PC-9 (cell line): ENCODE measurements around the gene PCDH9. TPM values are rescaled to one million over a fixed set of nuclear protein-coding genes. Genes with fewer than 3 reads are reported as not detected.
A peak's percentile ranks its signal among the peaks of the same experiment; 100 is the strongest.

Experiments used
- BruUV-seq: library from RNA; stranded (reverse); fragments of 400-500 nt; replicated peaks from 2 replicates; lab custom pipeline; 2021; lab: Mats Ljungman, UMichigan
- CTCF ChIA-PET: fragments of 300-600 bp; sonication (Branson Sonifier 250); formaldehyde crosslinking; loops from one replicate; lab custom pipeline; 2022; ENCODE audit warnings: antibody characterized with exemption; lab: Charles Lee
- POLR2A ChIA-PET: fragments of 300-600 bp; sonication (Branson Sonifier 250); formaldehyde crosslinking; loops from one replicate; lab custom pipeline; 2022; ENCODE audit warnings: antibody characterized with exemption; ENCODE audit not compliant: unreplicated experiment; lab: Charles Lee
- DNase-seq, 2 experiments: peaks; one replicate each; pipeline versions ENCODE4 v3.0.0 to v3.0.0-alpha.2; 2015 to 2022; ENCODE audit warnings: mixed read lengths in 1 of 2
- H2AFZ ChIP-seq: fragments of 200-600 bp; sonication (generic); 2 replicates; pipeline ENCODE4 v1.8.1; 2017; ENCODE audit warnings: antibody characterized with exemption
- H3F3A ChIP-seq: fragments of 200-600 bp; sonication (generic); 2 replicates; pipeline ENCODE4 v1.8.1; 2017; ENCODE audit warnings: antibody characterized with exemption, mild to moderate bottlenecking, low read depth; ENCODE audit not compliant: insufficient read depth
- H3K27ac ChIP-seq: fragments of 200-600 bp; sonication (generic); 2 replicates; pipeline ENCODE4 v1.6.1; 2016; ENCODE audit warnings: mixed run types
- H3K27me3 ChIP-seq: fragments of 200-600 bp; sonication (generic); 2 replicates; pipeline ENCODE4 v1.6.1; 2016; ENCODE audit warnings: low read depth, mixed run types; ENCODE audit not compliant: insufficient read depth
- H3K36me3 ChIP-seq: fragments of 200-600 bp; sonication (generic); 2 replicates; pipeline ENCODE4 v1.6.1; 2016; ENCODE audit warnings: low read depth, mixed run types
- H3K4me1 ChIP-seq: fragments of 200-600 bp; sonication (generic); replicated peaks from 2 replicates; pipeline ENCODE4 v1.6.1; 2016; ENCODE audit warnings: mixed run types; ENCODE audit not compliant: insufficient read depth
- H3K4me2 ChIP-seq: fragments of 200-600 bp; sonication (generic); 2 replicates; pipeline ENCODE4 v1.6.1; 2017; ENCODE audit warnings: mixed run types
- H3K4me3 ChIP-seq: fragments of 200-600 bp; sonication (generic); 2 replicates; pipeline ENCODE4 v1.6.1; 2016; ENCODE audit warnings: mixed run types
- H3K79me2 ChIP-seq: fragments of 200-600 bp; sonication (generic); 2 replicates; pipeline ENCODE4 v1.6.1; 2017; ENCODE audit warnings: low read depth, mixed run types
- H3K9me2 ChIP-seq: fragments of 200-600 bp; sonication (generic); 2 replicates; pipeline ENCODE4 v1.8.1; 2017; ENCODE audit warnings: mild to moderate bottlenecking; ENCODE audit not compliant: insufficient read depth
- H3K9me3 ChIP-seq: fragments of 200-600 bp; sonication (generic); 2 replicates; pipeline ENCODE4 v1.8.1; 2016; ENCODE audit warnings: low read depth; ENCODE audit not compliant: insufficient read depth
- H4K20me1 ChIP-seq: fragments of 200-600 bp; sonication (generic); 2 replicates; pipeline ENCODE4 v1.8.1; 2017; ENCODE audit not compliant: insufficient read depth
- CTCF ChIP-seq: fragments of 200-600 bp; sonication (generic); conservative IDR thresholded peaks from 2 replicates; pipeline ENCODE4 v1.6.1; 2017; ENCODE audit warnings: mixed run types, antibody characterized with exemption, mild to moderate bottlenecking, moderate library complexity
- EZH2 ChIP-seq: fragments of 200-600 bp; sonication (generic); IDR thresholded peaks from 2 replicates; pipeline ENCODE4 v1.8.0; 2017; ENCODE audit warnings: antibody characterized with exemption, low read depth
- intact Hi-C: fragments of 100-400 bp; cut with micrococcal nuclease; formaldehyde crosslinking; loops from one replicate; pipeline ENCODE4 v1.10.0; 2022; ENCODE audit not compliant: unreplicated experiment
- total RNA-seq: library from RNA; stranded (reverse); gene quantifications from 2 replicates; pipeline ENCODE4 v1.2.3, GENCODE V29; 2021

Gene PCDH9
- total RNA-seq, 1 experiment from 2014 or later = 0.37 TPM

GRCh38 chr13:66489586-66489985 lies 740.5 kb downstream of the PCDH9 start:
- CTCF ChIA-PET = no interaction called here
- H2AFZ ChIP-seq = 0 out of 2 replicates have a peak overlapping the region, but pooled peaks have one; percentile 25

GRCh38 chr13:66489172-66489571 lies 741.0 kb downstream of the PCDH9 start:
- H3K27me3 ChIP-seq = no peaks in the 10 kb centered on the region
- TF ChIP-seq CTCF (no peak), EZH2 (no peak)
- ChIA-PET CTCF (no interaction called here), POLR2A (no interaction called here)
- H3F3A ChIP-seq = no peaks in the 10 kb centered on the region
- no peak overlapping the region for H3K4me2 ChIP-seq
- no peaks in the 10 kb centered on the region for H3K9me2 ChIP-seq
- H3K4me3 ChIP-seq = no peak overlapping the region
- BruUV-seq = no TSS peak
- no peak overlapping the region for H2AFZ ChIP-seq
- intact Hi-C loops = no loop called here
- no peaks in the 10 kb centered on the region for H3K4me1 ChIP-seq
- no peak for DNase-seq
- no peaks in the 10 kb centered on the region for H3K9me3 ChIP-seq
- no peaks in the 10 kb centered on the region for H3K79me2 ChIP-seq
- H4K20me1 ChIP-seq = no peaks in the 10 kb centered on the region
- H3K36me3 ChIP-seq = no peaks in the 10 kb centered on the region
- H3K27ac ChIP-seq = no peak overlapping the region

More at GRCh38 chr13:66489586-66489985, 740.5 kb downstream of the PCDH9 start:
- H3K36me3 ChIP-seq = no peaks in the 10 kb centered on the region
- H3K79me2 ChIP-seq = no peaks in the 10 kb centered on the region
- BruUV-seq = no TSS peak
- DNase-seq = no peak
- TF ChIP-seq EZH2 = no peak
- no peak for TF ChIP-seq CTCF
- H3F3A ChIP-seq = no peaks in the 10 kb centered on the region
- H3K9me2 ChIP-seq = no peaks in the 10 kb centered on the region
- no peak overlapping the region for H3K4me3 ChIP-seq
- no peak overlapping the region for H3K27ac ChIP-seq
- H3K9me3 ChIP-seq = no peaks in the 10 kb centered on the region
- POLR2A ChIA-PET = no interaction called here
- H3K27me3 ChIP-seq = no peaks in the 10 kb centered on the region
- H3K4me1 ChIP-seq = no peaks in the 10 kb centered on the region
- H4K20me1 ChIP-seq = no peaks in the 10 kb centered on the region
- intact Hi-C loops = no loop called here
- H3K4me2 ChIP-seq = no peak overlapping the region

- Histone ChIP-seq H2AFZ (no peak overlapping the region), H3K36me3 (no peaks in the 10 kb centered on the region), H3K9me2 (no peaks in the 10 kb centered on the region), H3K4me3 (no peak overlapping the region), H4K20me1 (no peaks in the 10 kb centered on the region), H3K4me1 (no peaks in the 10 kb centered on the region), H3F3A (no peaks in the 10 kb centered on the region), H3K9me3 (no peaks in the 10 kb centered on the region), H3K27me3 (no peaks in the 10 kb centered on the region), H3K27ac (no peak overlapping the region), H3K79me2 (no peaks in the 10 kb centered on the region), H3K4me2 (no peak overlapping the region)
- no peak for TF ChIP-seq EZH2
- BruUV-seq = no TSS peak
- ChIA-PET POLR2A (no interaction called here), CTCF (no interaction called here)
- no peak for DNase-seq
- intact Hi-C loops = no loop called here
Measured at GRCh38 chr13:66483712-66484111, 746.4 kb downstream of the PCDH9 start.

- H3K27ac ChIP-seq = no peak overlapping the region
- no peak overlapping the region for H2AFZ ChIP-seq
- BruUV-seq = no TSS peak
- no peaks in the 10 kb centered on the region for H3K27me3 ChIP-seq
- no peaks in the 10 kb centered on the region for H3K9me2 ChIP-seq
- ChIA-PET CTCF (no interaction called here), POLR2A (no interaction called here)
- H3K4me3 ChIP-seq = no peak overlapping the region
- no peaks in the 10 kb centered on the region for H3K79me2 ChIP-seq
- DNase-seq = no peak
- no peaks in the 10 kb centered on the region for H3K36me3 ChIP-seq
- H3K9me3 ChIP-seq = no peaks in the 10 kb centered on the region
- no peaks in the 10 kb centered on the region for H3F3A ChIP-seq
- intact Hi-C loops = no loop called here
- no peaks in the 10 kb centered on the region for H4K20me1 ChIP-seq
- H3K4me1 ChIP-seq = no peaks in the 10 kb centered on the region
- TF ChIP-seq EZH2 (no peak), CTCF (no peak)
- no peak overlapping the region for H3K4me2 ChIP-seq
Measured at GRCh38 chr13:66482836-66483235, 747.3 kb downstream of the PCDH9 start.
